ENCODE data around the gene SGSM1. TPM values are rescaled to one million over a fixed set of nuclear protein-coding genes. Genes with fewer than 3 reads are reported as not detected.

The SGSM1 gene
- total and polyA plus RNA-seq, 9 of the 15 experiments (the other 6 are each of a cell fraction or from before 2014, with no cell fraction given) = not detected

DNA sequence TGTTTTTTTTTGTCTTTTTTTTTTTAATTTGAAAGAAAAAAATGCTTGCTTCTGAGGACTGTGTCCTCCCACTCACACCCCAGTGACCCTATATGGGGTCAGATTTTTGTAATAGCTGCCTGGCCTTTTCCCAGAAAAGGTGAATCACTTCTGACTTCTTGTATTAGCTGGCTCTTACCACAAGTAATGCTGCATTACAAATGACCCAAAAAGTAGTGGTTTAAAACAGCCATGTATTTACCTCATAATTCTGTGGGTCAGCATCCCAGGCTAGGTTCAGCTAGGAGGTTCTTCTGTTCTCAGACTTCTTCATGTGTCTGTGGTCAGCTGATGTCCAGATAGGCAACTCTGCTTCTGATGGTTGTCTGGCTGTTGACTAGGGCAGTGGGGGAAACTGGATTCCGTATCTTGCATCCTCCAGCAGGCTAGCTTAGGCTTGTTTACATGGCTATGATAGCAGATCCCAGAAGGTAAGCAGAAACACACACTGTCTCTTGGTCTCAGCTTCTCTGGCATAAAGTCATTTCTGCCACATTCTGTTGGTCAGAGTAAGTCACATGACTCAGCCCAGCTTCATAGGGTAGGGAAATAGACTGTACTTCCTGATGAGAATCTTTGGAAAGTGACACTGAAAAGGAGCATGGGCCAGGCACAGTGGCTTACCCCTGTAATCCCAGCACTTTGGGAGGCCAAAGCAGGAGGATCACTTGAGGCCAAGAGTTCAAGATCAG is 121.0 kb downstream of the SGSM1 start:
- BruUV-seq (replicated peaks) = no TSS peak
- Histone ChIP-seq H3K27ac (ENCODE audit: extremely low read depth, low read depth, low read length) (no peak overlapping the region), H3K36me3 (ENCODE audit: control insufficient read depth, insufficient read depth, low read length) (no peaks in the 10 kb centered on the region), H3K4me3 (no peak overlapping the region), H3K9me3 (replicated peaks; ENCODE audit: control insufficient read depth, insufficient read depth, low read depth, low read length) (no peaks in the 10 kb centered on the region), H3K27me3 (ENCODE audit: control insufficient read depth in 2 of 2, insufficient read depth in 2 of 2, low read length in 2 of 2) (peaks cover 0 to 20% of the 10 kb centered on the region in 2 experiments; a peak in 2 of 5 replicates), H3K9me1 (ENCODE audit: control insufficient read depth, insufficient read depth, low read length) (no peaks in the 10 kb centered on the region), H3K4me1 (replicated peaks in 1 of 2; ENCODE audit: control insufficient read depth in 2 of 2, insufficient read depth in 2 of 2, low read length in 2 of 2) (no peaks in the 10 kb centered on the region), H3K4me2 (ENCODE audit: insufficient read depth, low read length) (no peak overlapping the region), H3K79me2 (ENCODE audit: control insufficient read depth, insufficient read depth, low read length) (no peaks in the 10 kb centered on the region), H3K9ac (ENCODE audit: insufficient read depth in 1 of 2, low read depth in 2 of 2, low read length in 2 of 2) (no peak overlapping the region), H2AFZ (ENCODE audit: low read depth, low read length) (no peak overlapping the region), H4K20me1 (replicated peaks; ENCODE audit: control insufficient read depth, insufficient read depth, low read length) (no peaks in the 10 kb centered on the region)
- 0% methylated on average over 1 of the region's 1 CpG for WGBS (ENCODE audit: insufficient coverage, low coverage, missing lambda C conversion rate)
- ATAC-seq (no peak), FAIRE-seq (no peak), DNase-seq (ENCODE audit: extremely low read depth in 1 of 4, low spot score in 3 of 4) (no peak)
- intact Hi-C loops (cut with micrococcal nuclease) (no loop called here), in situ Hi-C loops (cut with MboI) (no loop called here)
- CTCF ChIA-PET (ENCODE audit: low intra/inter-chr PET ratio) = no interaction called here
- POLR2A ChIA-PET = no interaction called here
- TF ChIP-seq CSDE1 (IDR thresholded peaks at IDR 0.05) (no peak), RFX7 (CRISPR knock-in tag; IDR thresholded peaks at IDR 0.05) (no peak), TARDBP (IDR thresholded peaks at IDR 0.05) (no peak), ZNF778 (CRISPR knock-in tag; IDR thresholded peaks at IDR 0.05) (no peak), ZNF232 (CRISPR knock-in tag; IDR thresholded peaks at IDR 0.05) (no peak), TEAD2 (tag; IDR thresholded peaks at IDR 0.05) (no peak), RAD51 (IDR thresholded peaks at IDR 0.05; ENCODE audit: borderline replicate concordance, low read depth) (0 out of 2 replicates have a peak, but pooled peaks have one; percentile 15), ARID2 (IDR thresholded peaks at IDR 0.05) (no peak), TOE1 (IDR thresholded peaks at IDR 0.05; ENCODE audit: borderline replicate concordance) (peak; percentile 35; the same call in 1 of the 2 replicates), TOE1 (CRISPR knock-in tag; IDR thresholded peaks at IDR 0.05; ENCODE audit: borderline replicate concordance, low read depth) (no peak), ZFP30 (CRISPR knock-in tag; IDR thresholded peaks at IDR 0.05; ENCODE audit: borderline replicate concordance) (no peak), CBX3 (IDR thresholded peaks at IDR 0.05; ENCODE audit: borderline replicate concordance in 1 of 2, low read length in 2 of 2) (no peak), CEBPB (tag; IDR thresholded peaks at IDR 0.05) (no peak)
- TF ChIP-seq, protein P1, sequence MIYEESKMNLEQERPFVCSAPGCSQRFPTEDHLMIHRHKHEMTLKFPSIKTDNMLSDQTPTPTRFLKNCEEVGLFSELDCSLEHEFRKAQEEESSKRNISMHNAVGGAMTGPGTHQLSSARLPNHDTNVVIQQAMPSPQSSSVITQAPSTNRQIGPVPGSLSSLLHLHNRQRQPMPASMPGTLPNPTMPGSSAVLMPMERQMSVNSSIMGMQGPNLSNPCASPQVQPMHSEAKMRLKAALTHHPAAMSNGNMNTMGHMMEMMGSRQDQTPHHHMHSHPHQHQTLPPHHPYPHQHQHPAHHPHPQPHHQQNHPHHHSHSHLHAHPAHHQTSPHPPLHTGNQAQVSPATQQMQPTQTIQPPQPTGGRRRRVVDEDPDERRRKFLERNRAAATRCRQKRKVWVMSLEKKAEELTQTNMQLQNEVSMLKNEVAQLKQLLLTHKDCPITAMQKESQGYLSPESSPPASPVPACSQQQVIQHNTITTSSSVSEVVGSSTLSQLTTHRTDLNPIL (CRISPR knock-in tag; IDR thresholded peaks at IDR 0.05) = no peak
- TF ChIP-seq, protein P2, sequence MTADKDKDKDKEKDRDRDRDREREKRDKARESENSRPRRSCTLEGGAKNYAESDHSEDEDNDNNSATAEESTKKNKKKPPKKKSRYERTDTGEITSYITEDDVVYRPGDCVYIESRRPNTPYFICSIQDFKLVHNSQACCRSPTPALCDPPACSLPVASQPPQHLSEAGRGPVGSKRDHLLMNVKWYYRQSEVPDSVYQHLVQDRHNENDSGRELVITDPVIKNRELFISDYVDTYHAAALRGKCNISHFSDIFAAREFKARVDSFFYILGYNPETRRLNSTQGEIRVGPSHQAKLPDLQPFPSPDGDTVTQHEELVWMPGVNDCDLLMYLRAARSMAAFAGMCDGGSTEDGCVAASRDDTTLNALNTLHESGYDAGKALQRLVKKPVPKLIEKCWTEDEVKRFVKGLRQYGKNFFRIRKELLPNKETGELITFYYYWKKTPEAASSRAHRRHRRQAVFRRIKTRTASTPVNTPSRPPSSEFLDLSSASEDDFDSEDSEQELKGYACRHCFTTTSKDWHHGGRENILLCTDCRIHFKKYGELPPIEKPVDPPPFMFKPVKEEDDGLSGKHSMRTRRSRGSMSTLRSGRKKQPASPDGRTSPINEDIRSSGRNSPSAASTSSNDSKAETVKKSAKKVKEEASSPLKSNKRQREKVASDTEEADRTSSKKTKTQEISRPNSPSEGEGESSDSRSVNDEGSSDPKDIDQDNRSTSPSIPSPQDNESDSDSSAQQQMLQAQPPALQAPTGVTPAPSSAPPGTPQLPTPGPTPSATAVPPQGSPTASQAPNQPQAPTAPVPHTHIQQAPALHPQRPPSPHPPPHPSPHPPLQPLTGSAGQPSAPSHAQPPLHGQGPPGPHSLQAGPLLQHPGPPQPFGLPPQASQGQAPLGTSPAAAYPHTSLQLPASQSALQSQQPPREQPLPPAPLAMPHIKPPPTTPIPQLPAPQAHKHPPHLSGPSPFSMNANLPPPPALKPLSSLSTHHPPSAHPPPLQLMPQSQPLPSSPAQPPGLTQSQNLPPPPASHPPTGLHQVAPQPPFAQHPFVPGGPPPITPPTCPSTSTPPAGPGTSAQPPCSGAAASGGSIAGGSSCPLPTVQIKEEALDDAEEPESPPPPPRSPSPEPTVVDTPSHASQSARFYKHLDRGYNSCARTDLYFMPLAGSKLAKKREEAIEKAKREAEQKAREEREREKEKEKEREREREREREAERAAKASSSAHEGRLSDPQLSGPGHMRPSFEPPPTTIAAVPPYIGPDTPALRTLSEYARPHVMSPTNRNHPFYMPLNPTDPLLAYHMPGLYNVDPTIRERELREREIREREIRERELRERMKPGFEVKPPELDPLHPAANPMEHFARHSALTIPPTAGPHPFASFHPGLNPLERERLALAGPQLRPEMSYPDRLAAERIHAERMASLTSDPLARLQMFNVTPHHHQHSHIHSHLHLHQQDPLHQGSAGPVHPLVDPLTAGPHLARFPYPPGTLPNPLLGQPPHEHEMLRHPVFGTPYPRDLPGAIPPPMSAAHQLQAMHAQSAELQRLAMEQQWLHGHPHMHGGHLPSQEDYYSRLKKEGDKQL (CRISPR knock-in tag; IDR thresholded peaks at IDR 0.05; ENCODE audit: borderline replicate concordance) = no peak
- TF ChIP-seq, protein P3, sequence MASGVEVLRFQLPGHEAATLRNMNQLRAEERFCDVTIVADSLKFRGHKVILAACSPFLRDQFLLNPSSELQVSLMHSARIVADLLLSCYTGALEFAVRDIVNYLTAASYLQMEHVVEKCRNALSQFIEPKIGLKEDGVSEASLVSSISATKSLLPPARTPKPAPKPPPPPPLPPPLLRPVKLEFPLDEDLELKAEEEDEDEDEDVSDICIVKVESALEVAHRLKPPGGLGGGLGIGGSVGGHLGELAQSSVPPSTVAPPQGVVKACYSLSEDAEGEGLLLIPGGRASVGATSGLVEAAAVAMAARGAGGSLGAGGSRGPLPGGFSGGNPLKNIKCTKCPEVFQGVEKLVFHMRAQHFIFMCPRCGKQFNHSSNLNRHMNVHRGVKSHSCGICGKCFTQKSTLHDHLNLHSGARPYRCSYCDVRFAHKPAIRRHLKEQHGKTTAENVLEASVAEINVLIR (CRISPR knock-in tag; IDR thresholded peaks at IDR 0.05) = no peak
